Fibroblast of peridontal ligament (primary cell): Measurements from ENCODE around the gene CMIP.
"Not testable (repeated sequence)": the region's sequence is repeated elsewhere in the genome, so short reads cannot be mapped to it uniquely, and the experiment has no call there.

Experiments
- DNase-seq: peaks from one replicate; pipeline ENCODE4 v3.0.0-alpha.2; 2010; ENCODE audit errors: extremely low read depth

The CMIP gene

GRCh38 chr16:81444448-81445121 lies at the start of gene CMIP:
Gene CMIP (plus strand): TSS chr16:81444808.
- peak; percentile 57 for DNase-seq

- no peak for DNase-seq
Measured at GRCh38 chr16:81394966-81395655, 49.5 kb upstream of the CMIP start.

- DNase-seq = no peak
Measured at GRCh38 chr16:81397058-81397878, 47.3 kb upstream of the CMIP start.

GRCh38 chr16:81397879-81398520 lies 46.6 kb upstream of the CMIP start:
- DNase-seq = no peak

- no peak for DNase-seq
Measured at GRCh38 chr16:81399909-81400308, 44.7 kb upstream of the CMIP start.

GRCh38 chr16:81401035-81401950 lies 43.3 kb upstream of the CMIP start:
- DNase-seq = peak; percentile 42

- DNase-seq = no peak
Measured at GRCh38 chr16:81403208-81403600, 41.4 kb upstream of the CMIP start.

GRCh38 chr16:81403601-81404391 lies 40.8 kb upstream of the CMIP start:
- DNase-seq = peak; percentile 53

- DNase-seq = not testable (repeated sequence)
Measured at GRCh38 chr16:81405002-81405401, 39.6 kb upstream of the CMIP start.

- DNase-seq = peak; percentile 43
Measured at GRCh38 chr16:81405702-81406113, 38.9 kb upstream of the CMIP start.

GRCh38 chr16:81408409-81408950 lies 36.1 kb upstream of the CMIP start:
- DNase-seq = no peak

GRCh38 chr16:81409016-81409556 lies 35.5 kb upstream of the CMIP start:
- DNase-seq = no peak

GRCh38 chr16:81410643-81411293 lies 33.8 kb upstream of the CMIP start:
- no peak for DNase-seq

GRCh38 chr16:81413245-81413990 lies 31.2 kb upstream of the CMIP start:
- DNase-seq = no peak

GRCh38 chr16:81415751-81416150 lies 28.9 kb upstream of the CMIP start:
- no peak for DNase-seq

GRCh38 chr16:81416749-81417148 lies 27.9 kb upstream of the CMIP start:
- DNase-seq = no peak

GRCh38 chr16:81417210-81417609 lies 27.4 kb upstream of the CMIP start:
- DNase-seq = no peak

GRCh38 chr16:81419806-81420205 lies 24.8 kb upstream of the CMIP start:
- no peak for DNase-seq
